Parietal lobe (tissue), 2 donors: ENCODE data around the gene ADAMTS16. TPM values are rescaled to one million over a fixed set of nuclear protein-coding genes. Genes with fewer than 3 reads are reported as not detected.

ENCODE experiments used
- small RNA-seq: library from RNA; depleted of rRNA; stranded (forward); fragments of <200 nt; gene quantifications from one replicate; pipeline ENCODE3, GENCODE V24; 2014; ENCODE audit warnings: low replicate concordance
- total RNA-seq: library from RNA; depleted of rRNA; stranded (reverse); fragments of >200 nt; gene quantifications from one replicate; pipeline ENCODE4 v1.2.3, GENCODE V29; 2014

The ADAMTS16 gene
- 3.4 TPM for total RNA-seq

GRCh38 chr5:5139777-5140478 is at the start of gene ADAMTS16:
Gene ADAMTS16, plus strand, starts transcription at chr5:5140330. Its CDS starts 138 bp downstream, at chr5:5140468.

Small RNA genes lying within 50 kb of the gene (small RNA-seq; reads per million reads assigned to genes)
- gene RN7SKP73, result not detected
